Neutrophil (primary cell): ENCODE results near the gene PPP1R9A.

Experiments used
- H3K27ac ChIP-seq: fragments of 200-600 bp; sonication (generic); 2 replicates; pipeline ENCODE4 v1.5.1; 2016; ENCODE audit warnings: mild to moderate bottlenecking, moderate library complexity
- H3K27me3 ChIP-seq: fragments of 200-600 bp; sonication (generic); 2 replicates; pipeline ENCODE4 v1.6.0; 2016; ENCODE audit warnings: mild to moderate bottlenecking
- H3K36me3 ChIP-seq: fragments of 200-600 bp; sonication (generic); 2 replicates; pipeline ENCODE4 v1.5.1; 2017
- H3K4me1 ChIP-seq, 2 experiments: fragments of 200-600 bp in 1 of 2; sonication (generic) in 1 of 2; 1 replicate in 1 of 2; 2 replicates in 1 of 2; pipeline versions ENCODE4 v1.5.1 to v1.6.1; 2013 to 2016; ENCODE audit warnings: low read depth in 1 of 2, low read length in 1 of 2, mild to moderate bottlenecking in 1 of 2, moderate library complexity in 1 of 2; ENCODE audit not compliant: control insufficient read depth in 1 of 2, insufficient read depth in 1 of 2
- H3K4me3 ChIP-seq, 2 experiments: fragments of 200-600 bp in 1 of 2; sonication (generic) in 1 of 2; 1 replicate in 1 of 2; 2 replicates in 1 of 2; pipeline ENCODE4 v1.5.1; 2013 to 2016; ENCODE audit warnings: low read depth in 1 of 2, low read length in 1 of 2, mild to moderate bottlenecking in 1 of 2, moderate library complexity in 1 of 2
- H3K9me3 ChIP-seq: fragments of 200-600 bp; sonication (generic); 2 replicates; pipeline ENCODE4 v1.5.1; 2016
- CTCF ChIP-seq: fragments of 200-600 bp; sonication (generic); IDR thresholded peaks from 2 replicates; pipeline ENCODE4 v1.5.1; 2016; ENCODE audit warnings: antibody characterized with exemption

The PPP1R9A gene

GRCh38 chr7:95219721-95220120, 312.3 kb downstream of the PPP1R9A start:
- Histone ChIP-seq H3K9me3 (no peaks in the 10 kb centered on the region), H3K27me3 (no peaks in the 10 kb centered on the region)
- no peak for TF ChIP-seq CTCF

DNA sequence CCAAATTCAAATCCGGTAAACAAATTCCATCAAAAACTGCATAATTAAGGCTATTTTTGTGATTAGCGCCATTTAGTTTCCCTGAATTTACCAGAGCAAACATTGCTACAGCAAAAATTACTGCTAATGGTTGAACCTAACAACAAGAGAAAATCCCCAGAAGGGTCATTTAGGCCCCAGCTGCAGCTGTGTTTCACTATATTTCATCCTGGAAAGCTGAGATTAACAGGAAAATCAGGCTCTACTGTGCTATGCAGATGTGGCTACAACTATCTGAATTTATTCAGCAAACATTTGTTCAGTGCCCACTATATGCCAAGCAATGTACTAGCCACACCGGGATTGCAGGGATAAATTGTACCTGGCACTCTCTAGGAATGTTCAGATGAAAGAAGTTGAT, 312.9 kb downstream of the PPP1R9A start:
- no peak overlapping the region for H3K27ac ChIP-seq
- no peaks in the 10 kb centered on the region for H3K27me3 ChIP-seq
- H3K4me3 ChIP-seq = no peak overlapping the region
- H3K9me3 ChIP-seq = no peaks in the 10 kb centered on the region
- no peaks in the 10 kb centered on the region for H3K36me3 ChIP-seq
- TF ChIP-seq CTCF = no peak
- H3K4me1 ChIP-seq = no peaks in the 10 kb centered on the region

More at GRCh38 chr7:95219721-95220120, 312.3 kb downstream of the PPP1R9A start:
- H3K4me1 ChIP-seq = no peaks in the 10 kb centered on the region
- no peak overlapping the region for H3K4me3 ChIP-seq
- H3K27ac ChIP-seq = no peak overlapping the region
- no peaks in the 10 kb centered on the region for H3K36me3 ChIP-seq

GRCh38 chr7:95225301-95225700, 317.9 kb downstream of the PPP1R9A start:
- Histone ChIP-seq H3K4me1 (no peaks in the 10 kb centered on the region), H3K9me3 (no peaks in the 10 kb centered on the region), H3K36me3 (no peaks in the 10 kb centered on the region), H3K27me3 (no peaks in the 10 kb centered on the region), H3K27ac (no peak overlapping the region), H3K4me3 (no peak overlapping the region)
- TF ChIP-seq CTCF = no peak

- H3K4me1 ChIP-seq = no peaks in the 10 kb centered on the region
- H3K27me3 ChIP-seq = no peaks in the 10 kb centered on the region
- no peak overlapping the region for H3K4me3 ChIP-seq
- no peaks in the 10 kb centered on the region for H3K36me3 ChIP-seq
- no peak for TF ChIP-seq CTCF
- H3K27ac ChIP-seq = no peak overlapping the region
- no peaks in the 10 kb centered on the region for H3K9me3 ChIP-seq
These were observed 321.9 kb downstream of the PPP1R9A start for GRCh38 chr7:95229301-95229700.

DNA sequence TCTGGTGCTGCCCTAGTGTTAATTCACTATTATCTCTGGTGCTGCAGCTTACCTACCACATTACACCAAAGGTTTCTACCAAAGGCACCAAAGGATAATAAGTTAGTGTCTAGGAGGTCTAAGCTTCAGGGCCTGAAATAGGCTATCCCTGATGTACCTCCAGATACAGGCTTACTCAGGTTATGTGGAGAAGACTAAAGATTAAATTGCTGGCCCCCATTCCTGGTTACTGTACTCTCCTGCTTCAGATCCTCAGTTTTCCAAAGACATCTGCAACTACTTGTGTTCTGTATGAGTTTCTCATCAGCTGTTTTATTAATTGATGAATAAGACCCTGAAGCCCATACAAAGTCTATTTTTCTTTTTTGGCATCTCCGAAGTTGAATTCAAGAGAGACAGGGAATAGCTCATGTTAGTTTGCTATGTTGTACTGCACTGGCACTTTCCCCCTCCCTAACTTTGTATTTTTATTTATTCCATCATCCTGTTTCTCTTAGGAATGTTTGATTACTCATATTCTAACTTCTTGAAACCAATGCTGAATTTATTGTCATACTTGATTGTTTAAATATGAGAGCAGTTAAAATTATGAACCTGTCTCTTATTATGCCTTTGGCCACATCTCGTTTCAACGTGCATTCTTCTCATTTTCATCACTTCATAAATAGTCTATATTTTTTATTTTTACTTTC, 331.0 kb downstream of the PPP1R9A start:
- no peaks in the 10 kb centered on the region for H3K4me1 ChIP-seq
- no peaks in the 10 kb centered on the region for H3K9me3 ChIP-seq
- H3K4me3 ChIP-seq = no peak overlapping the region
- TF ChIP-seq CTCF = no peak
- no peaks in the 10 kb centered on the region for H3K36me3 ChIP-seq
- no peaks in the 10 kb centered on the region for H3K27me3 ChIP-seq
- no peak overlapping the region for H3K27ac ChIP-seq
